HG02763 (cell line): Measurements from ENCODE around the gene CITED2.

Experiments
- ATAC-seq: cut with Tn5 transposase; IDR thresholded peaks from one replicate; pipeline ENCODE4 v1.9.1; 2021; ENCODE audit warnings: mild to moderate bottlenecking, moderate library complexity; ENCODE audit not compliant: unreplicated experiment

CITED2 gene

DNA sequence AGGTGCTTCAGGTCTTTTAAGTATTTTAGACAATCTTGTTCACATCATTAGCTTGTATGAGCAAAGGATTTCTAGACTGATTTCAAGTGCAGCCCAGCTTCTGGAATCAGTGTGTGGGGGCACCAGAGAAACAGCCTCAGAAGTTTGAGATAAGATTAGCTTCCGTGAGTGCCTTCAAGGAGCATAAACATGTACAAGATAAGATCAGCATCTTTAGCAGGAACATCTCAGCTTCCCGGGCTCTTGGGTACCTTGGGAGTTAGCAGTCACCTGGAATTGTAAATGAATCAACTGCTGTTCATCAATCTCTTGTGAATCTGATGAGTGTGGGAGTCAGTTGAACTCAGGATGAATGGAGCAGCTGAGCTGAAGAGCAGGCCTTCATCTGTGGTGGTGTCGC lies 12.0 kb upstream of the CITED2 start:
- no peak for ATAC-seq

DNA sequence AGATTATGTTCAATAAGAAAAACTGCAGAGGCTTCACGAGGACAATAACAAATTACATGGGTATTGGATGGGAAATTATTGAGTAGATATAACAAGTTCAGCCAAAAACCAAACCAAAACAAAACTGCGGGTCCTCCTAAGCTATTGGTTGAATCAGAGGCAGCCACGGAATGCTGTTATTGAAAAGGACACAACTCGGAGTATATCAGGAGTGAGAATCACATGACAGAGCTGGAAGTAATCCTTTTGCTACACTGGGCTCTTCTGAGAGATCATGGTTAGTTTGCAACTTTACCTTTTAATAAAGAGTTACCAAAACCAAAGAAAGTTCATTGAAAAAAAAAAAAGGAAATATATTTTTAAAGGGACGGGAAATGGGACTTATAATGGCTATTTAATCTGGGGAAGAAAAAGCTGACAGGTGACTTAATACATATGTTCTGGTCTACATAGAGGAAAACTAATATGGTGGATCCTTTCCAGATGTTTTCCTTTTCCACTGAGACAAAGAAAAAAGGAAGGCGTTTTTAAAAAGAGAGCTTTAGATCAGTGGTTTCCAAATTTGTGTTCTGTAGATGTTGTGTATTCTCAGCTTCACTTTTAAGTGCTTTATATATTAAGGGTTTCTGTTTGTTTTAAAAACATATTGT lies 6.9 kb upstream of the CITED2 start:
- ATAC-seq = no peak

DNA sequence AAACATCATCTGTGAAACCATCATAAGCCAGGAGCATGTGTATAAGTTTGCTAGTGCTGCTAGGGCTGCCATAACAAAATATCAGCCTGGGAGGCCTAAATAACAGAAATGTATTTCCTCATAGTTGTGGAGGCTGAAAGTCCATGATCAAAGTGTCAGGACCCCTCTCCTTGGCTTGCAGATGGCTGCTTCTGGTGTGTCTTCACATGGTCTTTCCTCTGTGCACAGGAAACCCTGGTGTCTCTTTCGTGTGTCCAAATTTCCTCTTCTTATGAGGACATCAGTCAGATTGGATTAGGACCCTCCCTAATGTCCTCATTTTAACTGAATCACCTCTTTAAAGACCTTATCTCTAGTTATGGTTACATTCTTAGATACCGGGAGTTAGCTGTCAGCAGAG lies 6.2 kb upstream of the CITED2 start:
- ATAC-seq = no peak

DNA sequence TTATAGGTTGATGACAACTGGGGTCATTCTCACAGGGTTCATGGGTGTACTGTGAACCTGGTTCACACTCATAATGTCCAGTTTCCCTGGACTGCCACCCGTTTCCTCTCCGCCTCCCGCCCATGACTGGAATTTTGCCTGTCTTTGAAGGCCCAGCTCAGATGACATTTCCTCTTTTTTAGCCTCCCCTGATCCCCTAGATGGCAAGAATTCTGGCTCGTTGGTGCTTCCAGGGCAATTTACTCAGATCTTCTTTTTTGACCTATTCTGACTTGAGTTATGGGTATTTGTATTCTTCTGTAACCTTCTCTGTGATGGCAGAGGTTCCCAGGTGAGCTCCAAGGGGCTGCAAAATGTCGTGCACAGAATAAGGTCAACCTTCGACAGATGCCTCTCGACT lies 5.7 kb upstream of the CITED2 start:
- no peak for ATAC-seq

DNA sequence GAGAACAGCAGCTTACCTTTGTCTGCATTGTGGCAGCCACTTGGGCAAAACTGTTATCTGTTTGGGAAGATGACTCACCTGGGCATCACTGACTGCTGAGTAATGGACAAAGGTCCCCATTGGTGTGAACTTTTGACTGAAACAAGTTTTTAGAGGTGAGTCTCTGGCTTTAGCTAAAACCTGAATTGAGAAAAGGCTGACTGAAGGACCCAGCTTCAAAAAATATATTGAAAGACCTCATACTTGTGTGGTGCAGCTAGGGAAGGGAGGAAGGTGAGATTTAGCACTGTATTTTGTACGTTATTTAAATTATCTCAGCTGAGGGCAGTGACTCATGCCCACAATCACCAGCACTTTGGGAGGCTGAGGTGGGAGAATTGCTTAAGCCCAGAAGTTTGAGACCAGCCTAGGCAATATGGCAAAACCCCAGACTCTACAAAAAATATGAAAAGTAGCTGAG lies 4.5 kb upstream of the CITED2 start:
- no peak for ATAC-seq

DNA sequence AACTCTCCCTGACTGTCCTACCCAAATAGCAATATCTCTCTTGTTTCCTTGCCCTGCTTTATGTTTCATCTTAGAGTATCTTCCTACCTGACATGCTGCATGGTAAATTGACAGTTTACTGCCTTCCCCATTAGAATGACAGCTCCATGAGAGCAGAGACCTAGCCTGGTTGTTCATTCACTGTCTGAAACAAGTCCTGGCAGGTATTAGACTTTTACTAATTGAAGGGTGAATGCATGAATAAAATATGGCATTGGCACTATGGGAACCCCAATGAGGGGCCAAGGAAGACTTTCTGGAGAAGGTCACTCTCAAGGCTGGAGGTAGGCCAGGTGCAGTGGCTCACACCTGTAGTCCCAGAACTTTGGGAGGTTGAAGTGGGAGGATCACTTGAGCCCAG lies 3.8 kb upstream of the CITED2 start:
- no peak for ATAC-seq

DNA sequence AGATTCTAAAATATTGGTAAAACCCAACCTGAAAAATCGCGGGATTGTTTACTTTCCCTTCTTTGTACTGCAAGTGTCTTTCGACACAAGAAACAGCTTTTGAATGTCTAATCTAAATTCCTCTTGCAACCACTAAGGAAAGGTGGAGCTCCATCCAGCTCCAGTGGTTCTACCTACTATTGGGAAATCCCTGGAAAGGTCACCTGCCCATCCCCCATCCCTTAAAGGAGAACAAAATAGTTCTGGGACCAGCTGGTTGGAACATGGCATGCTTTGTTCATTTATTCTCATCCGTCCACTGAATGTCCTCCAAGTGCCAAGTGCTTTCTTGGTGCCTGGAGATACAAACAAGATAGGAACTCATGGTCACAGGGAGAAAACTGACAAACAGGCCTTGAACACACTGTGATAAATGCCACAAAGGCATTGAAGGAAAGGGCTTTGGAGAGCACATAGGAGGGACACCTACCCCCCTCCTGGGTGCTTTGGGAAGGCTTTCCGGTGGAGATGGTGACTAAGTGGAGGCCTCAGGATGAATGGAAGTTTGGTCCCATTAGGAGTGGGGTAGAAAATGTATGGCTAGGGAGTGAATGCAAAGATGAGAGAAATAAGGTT lies 2.3 kb upstream of the CITED2 start:
- ATAC-seq = no peak

DNA sequence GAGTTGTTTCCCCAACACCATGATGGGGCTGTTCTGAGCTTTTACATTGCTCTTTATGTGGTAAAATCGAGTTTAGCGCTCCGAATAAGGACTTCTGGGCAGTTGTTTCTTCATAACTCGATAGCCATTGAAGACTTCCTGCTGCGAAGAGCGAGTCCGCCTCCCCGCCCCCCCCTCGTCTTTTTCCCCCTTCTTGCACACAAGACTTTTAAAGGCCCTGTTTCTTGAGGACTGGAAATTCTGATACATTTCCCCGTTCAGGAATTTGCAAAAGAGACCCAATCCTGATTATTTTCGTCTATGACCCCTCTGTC lies 1.5 kb upstream of the CITED2 start:
- no peak for ATAC-seq

DNA sequence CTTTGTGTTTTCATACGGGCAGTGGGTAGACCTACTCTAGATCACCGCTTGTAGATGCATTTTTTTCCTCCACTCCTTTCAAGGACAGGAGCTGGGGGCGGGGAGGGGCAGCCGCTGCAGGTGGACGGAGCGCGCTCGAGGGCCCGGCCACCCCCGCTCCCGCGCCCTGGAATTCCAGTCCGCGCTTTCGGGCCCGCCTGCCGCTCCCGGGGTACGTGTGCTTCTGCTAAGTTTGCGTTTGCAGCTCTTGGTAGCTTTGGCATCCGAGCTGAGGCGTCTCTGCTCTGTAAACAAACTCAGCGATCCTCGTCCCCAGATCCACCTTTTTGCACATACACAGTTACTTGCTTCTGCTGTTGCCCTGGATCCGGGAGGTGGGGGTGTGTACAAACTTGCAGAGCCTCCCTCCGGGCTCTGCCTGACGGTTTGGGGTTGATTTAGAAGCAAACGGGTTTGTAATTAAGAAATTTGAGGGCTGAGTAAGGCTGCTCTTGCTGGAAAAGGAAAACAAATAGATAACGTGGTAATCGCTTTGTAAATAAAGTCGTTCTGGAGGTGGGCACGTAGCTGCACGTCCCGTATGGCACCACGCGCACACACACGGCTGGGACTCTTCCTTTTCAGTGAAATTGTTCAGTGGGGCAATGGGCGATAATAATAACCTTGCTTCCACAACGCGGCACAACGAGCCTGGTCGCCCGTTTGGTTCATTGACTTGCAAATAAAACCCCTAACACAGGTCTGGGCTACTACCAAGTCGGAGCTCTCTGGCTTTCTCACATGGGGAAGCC lies 973 bp upstream of the CITED2 start:
- peak; percentile 57 for ATAC-seq

DNA sequence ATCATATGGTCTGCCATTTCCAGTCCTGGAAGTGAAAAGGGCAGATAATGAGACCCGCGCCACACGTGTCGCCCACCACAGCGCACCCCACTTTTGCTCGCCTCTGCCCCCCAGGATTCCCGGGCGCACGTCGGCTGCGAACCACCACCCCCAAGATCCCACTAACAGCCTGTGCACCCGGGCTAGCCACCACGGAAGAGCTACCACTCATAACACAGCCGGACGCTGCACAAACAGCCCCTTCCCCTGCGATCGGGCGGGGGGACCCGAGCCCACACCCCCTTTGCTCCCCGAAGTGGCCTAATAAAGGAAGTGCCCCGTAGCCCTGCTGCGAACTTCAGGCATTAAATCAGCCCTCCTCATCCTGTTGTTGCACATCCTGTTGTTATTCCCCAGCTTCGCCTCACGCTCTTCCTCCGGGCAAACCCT lies 506 bp downstream of the CITED2 start:
- no peak for ATAC-seq

DNA sequence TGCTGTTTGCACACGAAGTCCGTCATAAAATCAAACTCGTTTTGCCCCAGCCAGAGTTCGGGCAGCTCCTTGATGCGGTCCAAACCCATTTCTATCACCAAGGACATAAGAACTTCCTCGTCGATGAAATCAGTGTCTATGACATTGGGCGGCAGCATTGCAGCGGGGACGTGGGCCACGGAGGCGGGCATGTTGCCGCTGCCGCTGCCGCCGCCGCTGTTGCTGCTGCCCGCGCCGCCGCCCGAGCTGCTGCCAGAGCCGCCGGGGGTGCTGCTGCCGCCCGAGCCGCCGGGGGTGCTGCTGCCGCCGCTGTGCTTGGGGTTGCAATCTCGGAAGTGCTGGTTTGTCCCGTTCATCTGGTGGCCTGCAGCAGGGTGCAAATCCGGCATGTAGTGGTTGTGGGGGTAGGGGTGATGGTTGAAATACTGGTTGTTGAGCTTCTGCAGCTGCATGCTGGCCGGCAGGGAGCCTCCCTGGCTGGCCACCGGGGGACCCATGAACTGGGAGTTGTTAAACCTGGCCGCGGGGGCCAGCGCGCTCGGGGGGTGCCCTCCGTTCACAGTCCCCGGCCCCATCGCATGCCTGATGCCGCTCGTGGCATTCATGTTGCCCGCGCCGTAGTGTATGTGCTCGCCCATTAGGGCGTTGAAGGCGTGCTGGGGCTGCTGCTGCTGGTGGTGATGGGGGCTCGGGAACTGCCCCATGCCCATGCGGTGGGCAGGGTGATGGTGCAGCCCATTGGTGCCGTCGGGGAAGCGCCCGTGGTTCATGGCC lies 1.1 kb downstream of the CITED2 start:
- peak; percentile 22 for ATAC-seq

DNA sequence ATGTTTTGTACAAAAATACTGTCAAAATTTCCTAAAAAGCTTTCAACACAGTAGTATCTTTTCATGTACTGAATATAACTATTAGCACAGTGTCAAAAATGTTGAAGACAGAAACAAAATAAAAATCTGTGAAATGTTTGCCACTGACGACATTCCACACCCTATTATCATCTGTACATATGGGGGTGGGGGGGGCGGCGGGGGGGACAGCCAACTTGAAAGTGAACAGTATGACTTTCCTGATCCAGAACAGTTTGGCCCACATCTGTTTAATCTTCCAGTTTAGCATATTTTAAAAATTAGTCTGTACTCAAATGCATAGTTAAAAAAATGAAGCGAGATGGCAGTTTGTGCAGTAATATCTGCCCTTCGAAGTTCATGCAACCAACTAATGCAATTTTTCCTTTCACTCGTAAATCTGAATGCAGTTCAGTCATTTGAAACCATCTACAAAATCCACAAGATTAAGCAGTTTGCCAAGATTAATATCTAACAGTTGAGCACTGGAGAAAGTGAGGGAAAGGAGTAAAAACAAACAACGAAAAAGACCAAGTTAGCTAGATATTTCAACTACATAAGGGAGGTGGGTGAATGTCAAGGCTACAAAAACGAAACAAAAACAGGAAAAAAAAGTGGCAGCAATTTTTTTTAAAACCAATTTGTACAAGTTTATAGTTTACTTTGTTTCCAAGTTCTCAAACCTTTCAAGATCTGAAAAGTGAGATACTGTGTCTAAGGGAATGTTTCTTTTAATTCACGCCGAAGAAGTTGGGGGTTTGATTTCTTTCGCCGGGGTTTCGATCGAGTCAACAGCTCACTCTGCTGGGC lies 1.9 kb downstream of the CITED2 start:
- no peak for ATAC-seq

DNA sequence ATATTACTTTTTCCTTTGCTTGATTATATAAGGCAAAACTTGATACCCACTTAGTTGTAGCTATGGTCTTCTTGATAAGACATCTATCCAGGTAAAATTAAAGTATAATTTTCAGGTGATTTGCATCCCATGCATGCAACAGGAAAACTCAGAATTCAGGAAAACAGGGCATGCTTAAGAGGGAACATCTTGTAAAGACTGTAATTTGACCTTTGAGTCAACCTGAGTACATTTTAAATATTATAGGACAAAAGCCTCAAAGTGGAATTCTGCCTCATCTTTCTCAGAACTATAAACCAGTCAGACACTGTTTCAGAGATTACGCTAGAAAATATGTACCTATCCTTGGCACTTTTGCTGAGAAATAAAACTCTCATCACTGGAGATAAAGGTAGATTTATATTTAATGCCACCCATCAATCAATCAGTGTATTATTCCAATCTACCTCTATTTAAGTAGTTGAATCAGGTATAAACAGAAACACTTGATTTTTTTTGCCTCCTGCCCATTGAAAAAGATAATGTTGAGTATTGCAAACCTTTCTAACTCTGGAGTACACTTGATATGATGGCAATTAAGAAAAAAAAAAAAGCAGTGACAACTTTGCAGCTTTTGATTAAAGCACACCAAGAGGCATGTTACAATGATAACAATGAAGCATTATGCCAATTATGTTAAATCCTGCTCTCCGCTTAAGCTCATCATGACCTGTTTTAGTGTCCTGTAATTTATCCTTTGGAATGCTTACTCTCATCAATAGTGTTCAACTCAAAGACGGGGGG lies 2.8 kb downstream of the CITED2 start:
- no peak for ATAC-seq

DNA sequence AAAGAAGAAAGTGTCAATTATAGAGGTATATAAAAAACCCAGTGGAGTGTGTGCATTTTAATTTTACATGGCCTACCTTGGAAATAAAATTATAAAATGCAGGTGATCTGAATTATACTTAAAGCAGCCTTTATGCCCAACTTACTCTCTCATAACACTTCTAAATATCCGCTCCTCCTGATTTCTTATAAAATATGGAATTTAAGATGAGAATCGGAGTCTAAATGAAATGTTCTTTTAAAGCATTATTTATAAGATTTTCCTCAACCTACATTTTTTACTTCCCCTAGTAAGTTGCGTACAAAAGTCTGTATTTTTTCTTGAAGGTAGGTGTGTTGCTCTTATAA lies 3.5 kb downstream of the CITED2 start:
- ATAC-seq = no peak

DNA sequence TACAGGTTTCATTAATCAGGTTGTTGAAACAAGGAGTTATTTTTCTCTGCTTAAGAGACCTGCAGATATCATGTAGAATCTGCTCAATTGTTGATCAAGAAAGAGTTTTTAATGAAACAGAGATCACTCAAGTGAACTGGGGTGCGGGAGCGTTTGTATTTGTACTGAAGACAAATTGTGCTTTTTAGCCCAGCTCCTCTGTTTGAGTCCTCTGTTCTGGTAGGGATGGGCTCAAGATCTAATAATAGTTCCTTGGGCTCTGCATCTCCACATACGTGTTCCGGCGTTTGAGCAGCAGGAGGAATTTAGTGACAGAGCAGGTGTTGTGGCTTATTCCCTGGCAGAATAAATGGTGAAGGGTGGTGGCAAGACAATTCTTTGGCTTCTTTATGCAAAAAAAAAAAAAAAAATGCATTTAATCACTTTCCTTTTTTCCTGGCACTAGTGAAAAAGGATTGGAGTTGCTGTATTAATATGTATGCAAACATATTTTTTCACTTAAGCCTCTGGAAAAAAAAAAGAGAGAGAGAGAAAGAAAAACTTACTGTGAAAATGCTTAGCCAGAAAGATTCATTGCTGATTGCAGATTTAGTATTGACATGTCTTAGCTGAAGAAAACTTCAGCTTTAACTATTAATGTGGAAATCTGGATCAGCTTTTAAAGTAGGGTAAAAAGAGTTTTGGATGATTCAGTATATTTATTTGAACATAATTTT lies 4.0 kb downstream of the CITED2 start:
- ATAC-seq = no peak

DNA sequence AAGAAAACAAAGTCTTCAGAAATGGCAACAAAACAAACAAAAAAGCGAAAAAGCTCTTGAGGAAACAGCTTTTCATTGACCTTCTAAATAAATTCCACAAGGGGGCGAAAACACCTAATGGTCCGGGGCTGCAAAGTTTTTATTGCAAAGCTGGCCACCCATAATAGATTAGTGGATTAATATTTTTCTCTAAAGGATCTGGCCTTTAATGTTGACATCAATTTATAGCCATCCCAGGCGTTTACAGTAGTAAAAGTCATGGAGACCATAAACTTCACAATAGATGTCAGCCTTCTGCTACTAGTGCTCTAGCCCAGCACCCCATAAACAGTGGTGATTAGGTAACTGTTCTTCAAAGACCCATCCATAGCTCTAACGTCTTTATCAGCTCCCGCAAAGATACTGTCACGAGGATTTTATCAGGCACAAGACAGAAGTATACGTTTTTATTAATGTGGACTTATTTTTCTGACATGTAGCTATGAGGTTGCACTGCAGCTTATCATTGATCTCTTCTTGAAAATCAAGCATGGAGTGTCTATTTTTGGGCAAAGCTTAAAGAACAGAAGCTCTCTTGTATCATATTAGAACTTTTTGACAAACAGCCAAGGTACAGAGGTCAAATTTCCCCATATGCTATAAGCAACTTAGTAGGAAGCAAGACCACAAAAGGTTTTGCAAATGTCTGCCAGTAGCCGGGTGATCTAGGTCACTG lies 4.7 kb downstream of the CITED2 start:
- ATAC-seq = no peak

DNA sequence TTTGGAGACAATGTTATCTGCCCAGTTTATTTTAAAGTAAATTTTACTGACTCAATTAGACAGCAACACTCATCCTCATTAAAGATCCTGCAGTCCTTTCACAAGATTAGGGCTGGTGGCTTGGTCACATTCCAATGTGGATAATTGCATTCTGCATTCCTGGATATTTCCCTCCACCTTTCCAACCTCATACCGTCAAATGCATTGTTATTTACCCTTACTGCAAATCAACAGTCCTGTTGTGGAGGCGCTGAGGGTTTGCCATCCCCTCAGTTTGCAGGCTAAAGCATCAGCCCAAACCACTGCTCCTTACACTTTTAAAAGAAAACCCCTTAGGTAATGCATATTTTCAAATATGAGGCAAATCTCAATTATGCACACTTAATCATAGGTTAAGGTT lies 5.4 kb downstream of the CITED2 start:
- ATAC-seq = no peak

DNA sequence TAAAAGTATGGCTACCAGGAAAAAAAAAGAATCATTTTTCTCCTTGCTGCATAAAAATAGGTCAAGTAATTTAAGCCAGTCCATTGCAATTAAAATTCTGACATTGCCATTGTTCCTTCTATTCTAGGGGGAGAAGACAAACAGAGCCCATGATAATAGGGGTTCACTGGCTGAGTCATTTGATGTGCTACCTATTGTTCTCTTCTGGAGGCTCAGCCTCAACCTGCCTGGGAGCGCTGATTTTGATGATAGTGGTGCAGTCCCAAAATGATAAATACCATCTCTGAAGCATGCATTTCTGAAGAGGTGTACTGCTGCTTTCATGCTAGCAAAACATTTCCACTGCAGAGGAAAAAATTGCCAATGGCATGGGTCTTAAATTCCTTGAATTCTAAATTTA lies 5.8 kb downstream of the CITED2 start:
- no peak for ATAC-seq
